HG02870 (cell line): ENCODE results near the gene BANP.
"Not testable (repeated sequence)": the region's sequence is repeated elsewhere in the genome, so short reads cannot be mapped to it uniquely, and the experiment has no call there.

ENCODE experiments used
- ATAC-seq: cut with Tn5 transposase; IDR thresholded peaks from one replicate; pipeline ENCODE4 v1.9.1; 2021; ENCODE audit warnings: mild to moderate bottlenecking, moderate library complexity; ENCODE audit not compliant: unreplicated experiment

The BANP gene

GRCh38 chr16:88077328-88078108, 126.3 kb downstream of the BANP start:
- no peak for ATAC-seq

- no peak for ATAC-seq
These were observed 127.0 kb downstream of the BANP start for GRCh38 chr16:88078111-88078775.

DNA sequence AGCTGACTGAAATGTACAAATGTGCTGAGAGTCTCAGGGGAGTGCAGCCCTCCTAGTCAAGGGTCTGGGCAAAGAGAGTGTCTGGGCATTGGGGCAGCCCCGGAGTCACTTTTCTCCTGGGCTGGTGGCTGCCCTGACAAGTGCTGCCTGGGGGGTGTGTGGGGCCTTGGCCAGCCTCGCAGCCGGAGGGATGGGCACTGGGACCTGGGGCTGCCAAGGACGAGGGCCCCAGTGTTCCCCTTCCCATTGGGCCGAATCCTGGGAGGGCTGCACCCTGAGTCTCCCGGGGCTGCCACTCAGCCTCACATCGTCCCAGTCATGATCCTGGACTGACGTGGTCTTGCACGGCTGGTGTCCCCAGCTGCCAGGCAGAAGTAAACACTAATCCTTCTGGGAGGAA, 132.3 kb downstream of the BANP start:
- no peak for ATAC-seq

DNA sequence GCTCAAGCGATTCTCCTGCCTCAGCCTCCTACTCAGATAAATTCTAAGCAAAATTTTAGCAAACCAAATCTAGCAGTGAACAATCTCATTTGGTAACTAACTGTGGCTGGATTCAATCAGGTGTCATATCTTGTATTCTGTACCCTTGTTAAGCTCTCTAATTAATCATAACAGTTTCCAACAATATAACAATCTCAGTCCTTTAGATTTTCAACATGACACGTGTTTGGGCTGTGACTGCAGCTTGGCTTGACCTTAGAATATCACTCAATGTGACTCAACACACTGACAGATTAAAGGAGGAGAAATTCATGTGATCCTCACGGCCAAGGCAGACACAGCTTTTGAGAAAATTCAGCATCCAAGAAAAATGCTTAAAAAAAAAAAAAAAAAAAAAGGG, 133.6 kb downstream of the BANP start:
- no peak for ATAC-seq

- ATAC-seq = no peak
These were observed 135.6 kb downstream of the BANP start for GRCh38 chr16:88086571-88087516.

DNA sequence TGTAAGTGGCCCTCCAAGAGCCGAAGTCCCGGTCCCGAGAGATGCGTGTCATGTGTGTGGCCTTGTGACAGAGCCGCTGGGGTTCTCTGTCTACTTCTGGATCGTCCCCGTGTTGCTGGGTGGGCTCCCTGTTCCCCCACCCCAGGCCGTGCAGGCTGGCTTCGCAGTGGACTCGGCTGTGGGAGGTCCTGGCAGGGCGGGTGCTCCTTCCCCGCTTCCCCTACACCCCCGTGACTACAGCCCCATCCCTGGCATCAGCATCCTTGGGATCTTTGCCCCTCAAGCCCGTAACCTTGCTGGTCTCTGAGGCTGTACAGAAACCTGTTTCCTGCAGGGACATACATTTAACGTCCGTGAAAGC, 136.3 kb downstream of the BANP start:
- no peak for ATAC-seq

- ATAC-seq = no peak
These were observed 136.9 kb downstream of the BANP start for GRCh38 chr16:88088161-88088581.

DNA sequence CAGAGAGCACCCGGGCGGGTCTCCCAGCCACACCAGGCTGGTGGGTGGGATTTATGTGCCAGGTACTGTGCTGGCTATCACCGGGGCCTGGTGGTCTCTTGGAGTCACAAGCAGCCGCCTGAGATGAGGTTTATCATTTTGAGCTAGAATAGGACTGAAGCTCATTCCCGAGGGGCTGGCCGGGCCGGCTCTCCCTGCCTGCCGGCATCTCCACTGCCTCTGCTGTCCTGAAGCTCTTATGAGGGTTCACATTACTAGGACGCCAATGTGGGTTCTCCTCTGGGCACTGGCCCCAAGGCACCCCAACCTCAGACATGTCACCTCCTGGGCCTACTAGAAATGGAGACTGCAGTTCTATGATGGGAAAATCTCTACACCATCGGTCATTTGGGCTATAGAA, 137.4 kb downstream of the BANP start:
- ATAC-seq = not testable (repeated sequence)

DNA sequence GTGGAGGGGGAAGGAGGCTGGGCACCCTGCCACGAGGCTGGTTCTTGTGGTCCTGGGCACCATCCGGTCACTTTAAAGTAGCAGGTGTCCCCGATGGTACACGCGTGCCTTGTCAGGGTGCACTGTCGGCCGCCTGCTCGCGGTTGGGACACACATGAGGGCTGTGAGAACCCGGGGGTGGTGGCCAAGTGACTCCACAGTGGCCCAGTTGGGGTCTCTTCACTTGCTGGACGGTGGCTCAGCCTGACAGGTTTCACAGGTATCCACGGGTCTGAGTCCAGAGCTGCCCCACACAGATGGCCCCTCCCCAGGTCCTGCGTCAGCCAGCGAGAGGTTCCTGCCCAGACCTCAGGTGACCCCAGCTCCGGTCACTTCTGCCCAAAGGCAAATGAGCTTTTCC, 137.8 kb downstream of the BANP start:
- not testable (repeated sequence) for ATAC-seq

DNA sequence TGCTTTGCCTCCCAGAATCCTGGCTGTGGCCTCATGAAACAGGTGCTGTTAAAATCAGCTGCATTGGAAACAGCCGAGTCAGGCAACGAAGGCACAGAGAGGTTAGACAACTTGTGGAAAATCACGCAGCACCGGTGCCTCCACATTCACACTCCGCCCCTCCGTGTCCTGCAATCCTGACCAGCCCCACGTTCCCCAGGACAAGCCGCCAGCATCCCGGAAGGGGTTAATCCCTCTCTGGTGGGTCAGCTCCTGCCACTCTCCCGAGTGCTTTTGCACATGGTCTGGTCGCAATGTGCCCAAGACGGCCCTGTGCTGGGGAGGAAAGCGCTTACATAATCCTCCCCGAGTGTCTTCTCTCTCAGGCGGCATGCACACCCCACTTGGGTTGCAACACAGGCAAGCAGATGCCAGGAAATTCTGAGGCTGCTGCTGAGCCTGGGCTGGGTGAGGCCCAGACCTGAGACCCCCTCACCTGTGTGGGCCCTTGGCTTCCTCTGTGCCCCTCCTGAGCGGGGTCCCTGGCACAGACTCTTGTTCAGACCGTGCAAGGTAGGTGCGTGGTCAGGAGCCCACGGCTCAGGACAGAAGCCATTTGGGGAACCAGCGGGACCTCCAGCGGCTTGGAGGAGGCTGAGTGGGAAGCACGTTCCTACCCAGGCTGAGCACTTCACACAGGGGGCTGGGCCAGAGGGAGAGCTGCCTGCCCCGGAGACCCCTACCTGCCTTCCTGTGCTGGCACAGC, 138.6 kb downstream of the BANP start:
- ATAC-seq = not testable (repeated sequence)

GRCh38 chr16:88090377-88091175, 139.3 kb downstream of the BANP start:
- not testable (repeated sequence) for ATAC-seq

DNA sequence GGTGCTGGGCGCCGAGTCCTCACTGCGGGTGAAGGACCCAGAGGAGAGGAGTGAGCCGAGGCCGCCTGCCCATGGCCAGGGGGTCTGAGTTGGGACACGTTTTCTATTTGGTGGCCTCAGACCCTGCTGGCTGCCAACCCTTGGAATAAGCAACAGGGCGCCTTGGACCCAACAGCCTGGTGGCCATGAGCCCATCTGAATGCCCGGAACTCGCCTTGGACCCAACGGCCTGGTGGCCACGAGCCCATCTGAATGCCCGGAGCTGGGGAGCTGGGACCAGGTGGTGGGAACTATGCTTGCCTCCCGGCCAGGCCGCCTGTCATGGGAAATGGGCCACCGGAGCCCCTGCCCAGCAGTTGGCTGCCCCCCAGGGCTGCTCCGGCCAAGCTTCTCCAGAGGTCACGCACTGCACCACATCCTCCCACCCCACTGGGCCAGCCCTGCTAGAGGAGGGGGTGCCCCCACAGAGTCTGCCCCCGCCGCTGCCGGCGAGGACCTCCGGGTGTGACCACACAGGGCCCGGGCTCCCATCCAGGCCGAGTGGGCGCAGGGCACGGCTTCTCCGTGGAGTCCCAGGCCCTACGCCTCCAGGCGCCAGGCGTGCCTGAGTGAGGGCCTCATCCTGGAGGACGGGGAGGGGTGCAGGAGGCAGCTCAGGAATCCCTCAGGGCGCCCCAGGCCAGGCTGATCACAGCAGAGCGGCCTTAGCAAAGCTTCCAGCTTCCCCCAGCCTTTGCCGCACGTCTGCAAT, 140.2 kb downstream of the BANP start:
- ATAC-seq = not testable (repeated sequence)

DNA sequence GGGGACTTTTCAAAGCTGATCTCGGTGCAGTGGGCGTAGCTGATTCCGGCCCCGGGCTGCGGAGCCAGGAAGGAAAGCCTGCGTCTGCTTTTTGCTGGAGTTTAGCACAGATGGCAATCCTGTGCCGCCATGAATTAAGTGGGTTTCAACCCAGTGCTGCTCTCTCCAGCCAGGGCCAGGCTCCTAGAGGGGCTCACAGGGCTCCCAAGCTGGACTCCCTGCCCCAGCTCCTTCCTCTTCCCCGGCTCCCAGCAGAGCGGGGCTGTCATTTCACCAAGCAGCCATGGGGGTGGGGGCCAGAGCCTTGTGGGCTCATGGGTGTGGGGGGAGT, 140.7 kb downstream of the BANP start:
- not testable (repeated sequence) for ATAC-seq

GRCh38 chr16:88092791-88093555, 141.7 kb downstream of the BANP start:
- not testable (repeated sequence) for ATAC-seq

GRCh38 chr16:88093556-88094252, 142.5 kb downstream of the BANP start:
- ATAC-seq = not testable (repeated sequence)

DNA sequence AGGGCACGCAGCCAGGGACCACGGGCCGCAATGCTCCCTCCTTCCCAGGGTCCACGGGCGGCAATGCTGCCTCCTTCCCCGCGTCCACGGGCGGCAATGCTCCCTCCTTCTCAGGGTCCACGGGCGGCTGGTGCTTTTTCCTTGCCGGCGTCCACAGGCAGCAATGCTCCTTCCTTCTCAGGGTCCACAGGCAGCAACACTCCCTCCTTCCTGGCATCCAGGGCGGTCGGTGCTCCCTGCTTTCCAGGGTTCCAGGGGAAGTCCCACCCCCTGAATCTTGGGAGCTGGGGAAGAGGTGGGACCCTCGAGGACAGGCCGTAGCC, 143.0 kb downstream of the BANP start:
- ATAC-seq = not testable (repeated sequence)

- not testable (repeated sequence) for ATAC-seq
These were observed 143.7 kb downstream of the BANP start for GRCh38 chr16:88094900-88095299.

DNA sequence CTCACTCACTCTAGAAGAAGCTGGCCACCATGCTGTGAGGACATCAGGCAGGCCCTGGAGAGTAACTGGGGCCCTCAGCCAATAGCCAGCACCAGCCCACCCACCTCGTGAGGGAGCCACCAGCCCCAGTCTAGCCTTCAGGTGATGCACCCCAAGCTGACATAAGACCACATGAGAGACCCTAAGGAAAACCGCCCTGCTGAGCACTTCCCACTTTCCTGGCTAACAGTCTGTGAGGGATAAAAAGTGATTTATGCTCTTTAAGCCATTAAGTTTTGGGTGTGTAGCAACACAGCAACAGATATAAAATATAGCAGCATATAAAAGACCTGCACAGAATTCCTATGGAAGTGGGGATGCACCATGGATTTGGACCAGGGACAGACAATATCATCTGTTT, 145.4 kb downstream of the BANP start:
- not testable (repeated sequence) for ATAC-seq
